AG04450 (cell line): ENCODE data around the gene FRAS1. TPM values are rescaled to one million over a fixed set of nuclear protein-coding genes. Genes with fewer than 3 reads are reported as not detected.
"Not testable (repeated sequence)": the region's sequence is repeated elsewhere in the genome, so short reads cannot be mapped to it uniquely, and the experiment has no call there.

Source experiments
- CTCF ChIA-PET: fragments of 300-600, 350-600 bp; formaldehyde crosslinking; extraction: SDS; loops from one replicate; lab custom pipeline; 2022; ENCODE audit warnings: antibody characterized with exemption, inconsistent platforms; lab: Charles Lee
- POLR2A ChIA-PET: fragments of 350-600 bp; formaldehyde crosslinking; extraction: SDS; loops from one replicate; lab custom pipeline; 2021; ENCODE audit warnings: antibody characterized with exemption, inconsistent platforms; lab: Yijun Ruan, JAX
- DNase-seq: peaks from one replicate; pipeline ENCODE4 v3.0.0-alpha.2; 2011; ENCODE audit warnings: low read depth, low spot score
- H3K27ac ChIP-seq: one replicate; pipeline ENCODE4 v1.5.1; 2012; ENCODE audit warnings: low read depth, low read length, control low read depth
- H3K27me3 ChIP-seq: one replicate; pipeline ENCODE4 v1.6.0; 2012; ENCODE audit warnings: low read length; ENCODE audit not compliant: control insufficient read depth, insufficient read depth
- H3K4me3 ChIP-seq: 2 replicates; pipeline ENCODE4 v1.5.1; 2011; ENCODE audit warnings: mild to moderate bottlenecking, low read depth, low read length, control low read depth
- H3K9me3 ChIP-seq: 2 replicates; pipeline ENCODE4 v1.5.1; 2012; ENCODE audit warnings: low read length; ENCODE audit not compliant: control insufficient read depth, insufficient read depth
- polyA plus RNA-seq: library from polyadenylated mRNA; depleted of rRNA; stranded (reverse); fragments of >200 nt; gene quantifications from 2 replicates; pipeline ENCODE4 v1.2.3, GENCODE V29; 2011
- TF ChIP-seq, protein P1 (sequence below): IDR thresholded peaks from 2 replicates; pipeline ENCODE4 v1.5.1; 2011; ENCODE audit warnings: low read depth, low read length, control low read depth, inconsistent platforms

Gene FRAS1
- polyA plus RNA-seq, 1 experiment: 0.21 TPM

DNA sequence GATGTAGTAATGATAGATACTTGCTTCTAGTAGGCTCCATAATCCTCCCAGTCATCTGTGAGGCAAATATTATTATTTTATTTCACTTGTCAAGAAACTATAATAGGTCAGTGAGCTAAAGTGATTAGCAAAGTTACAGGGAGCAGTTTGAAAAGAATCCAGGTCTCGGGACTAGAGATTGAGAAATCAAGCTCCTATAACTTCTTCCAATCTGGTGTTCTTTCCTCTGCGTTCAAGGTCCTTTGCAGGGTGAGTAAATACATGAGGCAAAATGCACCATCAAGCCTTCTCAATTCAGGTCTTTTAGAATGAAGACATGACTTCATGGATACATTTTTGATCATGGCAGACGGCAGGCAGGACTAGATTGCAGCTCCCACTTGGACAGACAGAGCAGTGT, 150.4 kb downstream of the FRAS1 start:
- TF ChIP-seq, protein P1, sequence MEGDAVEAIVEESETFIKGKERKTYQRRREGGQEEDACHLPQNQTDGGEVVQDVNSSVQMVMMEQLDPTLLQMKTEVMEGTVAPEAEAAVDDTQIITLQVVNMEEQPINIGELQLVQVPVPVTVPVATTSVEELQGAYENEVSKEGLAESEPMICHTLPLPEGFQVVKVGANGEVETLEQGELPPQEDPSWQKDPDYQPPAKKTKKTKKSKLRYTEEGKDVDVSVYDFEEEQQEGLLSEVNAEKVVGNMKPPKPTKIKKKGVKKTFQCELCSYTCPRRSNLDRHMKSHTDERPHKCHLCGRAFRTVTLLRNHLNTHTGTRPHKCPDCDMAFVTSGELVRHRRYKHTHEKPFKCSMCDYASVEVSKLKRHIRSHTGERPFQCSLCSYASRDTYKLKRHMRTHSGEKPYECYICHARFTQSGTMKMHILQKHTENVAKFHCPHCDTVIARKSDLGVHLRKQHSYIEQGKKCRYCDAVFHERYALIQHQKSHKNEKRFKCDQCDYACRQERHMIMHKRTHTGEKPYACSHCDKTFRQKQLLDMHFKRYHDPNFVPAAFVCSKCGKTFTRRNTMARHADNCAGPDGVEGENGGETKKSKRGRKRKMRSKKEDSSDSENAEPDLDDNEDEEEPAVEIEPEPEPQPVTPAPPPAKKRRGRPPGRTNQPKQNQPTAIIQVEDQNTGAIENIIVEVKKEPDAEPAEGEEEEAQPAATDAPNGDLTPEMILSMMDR: no peak
- H3K4me3 ChIP-seq: no peak overlapping the region
- DNase-seq: no peak
- CTCF ChIA-PET: no interaction called here
- POLR2A ChIA-PET: no interaction called here
- H3K27me3 ChIP-seq: no peaks in the 10 kb centered on the region
- no peaks in the 10 kb centered on the region for H3K9me3 ChIP-seq
- H3K27ac ChIP-seq: no peak overlapping the region

DNA sequence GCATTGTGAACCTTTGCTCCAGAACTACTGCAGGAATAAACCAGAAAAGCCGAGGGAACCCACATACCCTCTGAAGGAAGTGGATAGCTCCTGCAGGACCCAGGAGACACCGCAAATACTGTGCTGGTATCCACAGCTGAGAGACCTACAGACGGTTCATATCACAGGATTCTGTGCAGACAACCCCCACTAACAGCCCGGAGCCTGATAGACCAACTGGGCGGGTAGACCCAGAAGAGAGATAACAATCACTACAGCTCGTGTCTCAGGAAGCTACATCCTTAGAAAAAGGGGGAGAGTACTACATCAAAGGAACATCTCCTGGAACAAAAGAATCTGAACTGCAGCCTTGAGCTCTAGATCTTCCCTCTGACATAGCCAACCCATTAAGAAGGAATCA, 150.8 kb downstream of the FRAS1 start:
- no peak for DNase-seq
- TF ChIP-seq, protein P1: no peak
- Histone ChIP-seq H3K27me3 (no peaks in the 10 kb centered on the region), H3K4me3 (no peak overlapping the region), H3K27ac (no peak overlapping the region), H3K9me3 (no peaks in the 10 kb centered on the region)
- CTCF ChIA-PET: no interaction called here
- POLR2A ChIA-PET: no interaction called here

DNA sequence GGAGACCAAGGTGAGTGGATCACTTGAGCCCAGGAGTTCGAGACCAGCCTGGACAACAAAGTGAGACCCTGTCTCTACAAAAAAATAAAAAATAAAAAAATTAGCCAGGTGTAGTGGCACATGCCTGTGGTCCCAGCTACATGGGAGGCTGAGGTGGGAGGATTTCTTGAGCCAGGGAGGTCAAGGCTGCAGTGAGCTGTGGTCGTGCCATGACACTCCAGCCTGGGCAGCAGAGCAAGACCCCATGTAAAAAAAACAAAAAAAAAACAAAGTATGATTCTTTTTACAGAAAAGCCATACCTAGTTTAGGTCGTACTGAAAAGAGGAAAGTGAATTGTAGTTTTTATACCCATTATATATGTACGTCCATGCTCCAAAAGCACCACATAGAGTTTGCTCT, 151.8 kb downstream of the FRAS1 start:
- POLR2A ChIA-PET, H3K4me3 ChIP-seq, H3K27me3 ChIP-seq, CTCF ChIA-PET, DNase-seq, H3K9me3 ChIP-seq, H3K27ac ChIP-seq: not testable (repeated sequence)

DNA sequence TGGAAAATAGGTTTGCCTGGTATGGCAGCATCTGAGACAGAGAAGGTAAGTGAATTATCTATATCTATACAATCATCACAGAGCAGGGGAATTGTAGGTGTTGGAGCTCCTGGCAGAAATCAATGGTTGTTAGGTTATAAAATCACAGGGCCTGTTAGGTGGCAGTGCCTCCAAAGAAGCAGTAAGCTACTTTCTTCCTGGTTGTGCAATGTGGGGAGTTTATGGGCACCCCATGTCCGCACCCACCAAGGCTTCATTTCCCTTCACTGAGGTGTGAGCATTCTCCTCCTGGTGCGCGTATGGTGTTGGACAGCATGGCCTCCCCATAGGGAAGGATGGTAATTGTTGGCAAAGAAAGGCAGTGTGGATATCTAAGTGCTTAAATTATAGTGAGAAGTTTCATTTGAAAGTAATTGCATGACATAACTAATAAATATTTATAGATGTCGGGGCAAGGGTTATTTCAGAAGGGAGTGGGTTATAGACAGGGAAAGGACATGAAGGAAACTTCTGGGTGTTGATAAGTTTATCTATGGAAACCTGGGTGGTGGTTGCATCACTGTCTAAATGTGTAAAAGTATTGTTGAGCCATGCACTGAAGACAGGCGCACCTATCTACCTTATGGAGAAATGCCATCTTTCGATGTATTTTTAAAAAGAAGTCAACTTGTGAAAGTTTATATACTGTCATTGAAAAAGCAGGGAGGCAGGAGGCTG, 153.7 kb downstream of the FRAS1 start:
- DNase-seq: no peak
- Histone ChIP-seq H3K4me3 (no peak overlapping the region), H3K9me3 (no peaks in the 10 kb centered on the region), H3K27me3 (no peaks in the 10 kb centered on the region), H3K27ac (no peak overlapping the region)
- POLR2A ChIA-PET: no interaction called here
- TF ChIP-seq, protein P1: no peak
- CTCF ChIA-PET: no interaction called here

DNA sequence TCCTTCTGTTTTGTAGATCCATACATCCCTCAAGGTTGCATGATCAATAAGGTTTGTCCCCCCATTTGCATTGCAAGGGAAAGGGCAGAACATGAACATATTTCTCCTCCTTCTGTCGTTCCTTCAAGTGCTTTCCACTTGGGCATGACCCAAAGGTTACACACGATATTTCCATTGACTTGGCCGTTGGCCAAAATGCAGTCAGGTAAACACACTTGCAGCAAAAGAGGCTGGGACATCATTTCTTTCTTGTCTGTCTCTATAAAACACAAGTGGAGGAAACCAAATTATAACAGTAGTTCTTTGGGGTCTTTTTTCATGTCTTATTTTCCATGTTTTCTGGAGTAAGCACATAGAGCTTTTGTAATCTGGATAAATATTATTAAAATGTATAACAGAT, 156.1 kb downstream of the FRAS1 start:
- H3K27ac ChIP-seq: no peak overlapping the region
- no peaks in the 10 kb centered on the region for H3K27me3 ChIP-seq
- ChIA-PET CTCF (no interaction called here), POLR2A (no interaction called here)
- H3K9me3 ChIP-seq: no peaks in the 10 kb centered on the region
- H3K4me3 ChIP-seq: no peak overlapping the region
- DNase-seq: no peak
- TF ChIP-seq, protein P1: no peak
